ENCODE measurements around the gene PYGM.
A peak's percentile ranks its signal among the peaks of the same experiment; 100 is the strongest.

The PYGM gene

DNA sequence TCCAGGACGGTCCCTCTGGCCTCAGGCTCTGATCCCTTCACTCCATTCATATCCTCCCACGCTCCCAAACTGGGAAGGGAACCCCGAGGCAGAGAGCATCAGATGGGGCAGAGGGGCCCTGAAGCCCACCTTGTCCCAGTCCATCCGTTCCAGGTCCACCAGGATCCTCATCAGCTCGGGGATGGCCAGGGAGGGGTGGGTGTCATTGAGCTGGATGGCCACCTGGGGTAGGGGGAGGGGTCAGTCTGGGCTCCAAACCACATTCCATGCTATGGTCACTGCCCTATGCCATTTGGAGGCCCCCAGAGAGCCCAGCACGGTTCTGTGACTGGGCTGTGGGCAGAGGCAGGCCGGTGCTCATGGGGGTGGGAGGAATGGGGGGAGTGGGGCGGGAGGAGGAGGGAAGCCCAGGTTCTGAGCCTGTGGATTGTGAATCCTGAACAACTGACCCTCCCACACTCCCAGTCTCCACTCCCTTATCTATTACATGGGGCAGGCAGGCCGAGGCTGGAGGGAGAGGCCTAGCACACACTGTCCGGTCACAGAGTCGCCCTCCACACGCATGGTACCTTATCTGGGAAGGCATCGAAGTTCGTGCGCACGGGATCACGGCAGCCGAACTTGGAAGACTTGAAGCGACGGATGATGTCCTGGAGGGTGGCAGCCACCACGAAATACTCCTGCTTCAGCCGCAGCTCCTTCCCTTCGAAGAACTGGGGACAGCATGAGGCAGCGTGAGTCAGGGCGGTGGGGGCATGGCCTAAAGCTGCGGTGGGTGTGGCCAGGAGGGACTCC, 5.5 kb downstream of the PYGM start:
- ChIA-PET CTCF (interaction anchor here (1.1 to 20.1 kb wide), 3 partner anchors 8 to 13 kb away, joined by 3 to 345 read pairs (median 6); partner anchors contain the start of gene RASGRP2), POLR2A (no interaction called here)
- DNase-seq, result no peak
- H3K36me3 ChIP-seq (ENCODE audit: control insufficient read depth in 4 of 4, insufficient read depth in 4 of 4, low read length in 3 of 4), result no peaks in the 10 kb centered on the region
- H3K9me3 ChIP-seq (ENCODE audit: control extremely low read depth in 1 of 5, control insufficient read depth in 4 of 5, insufficient read depth in 2 of 5, low read depth in 1 of 5, low read length in 4 of 5), result no peaks in the 10 kb centered on the region
- H3K27ac ChIP-seq (ENCODE audit: insufficient read depth in 1 of 2, low read depth in 1 of 2, low read length in 2 of 2, poor library complexity in 1 of 2, severe bottlenecking in 2 of 2), result no peak overlapping the region
- no peaks in the 10 kb centered on the region for H3K27me3 ChIP-seq (replicated peaks in 2 of 5; ENCODE audit: control insufficient read depth in 4 of 5, insufficient read depth in 5 of 5, low read length in 4 of 5)
- peaks cover 0 to 6% (median 1%) of the 10 kb centered on the region in 4 experiments for H3K4me1 ChIP-seq (ENCODE audit: control extremely low read depth in 1 of 4, control insufficient read depth in 4 of 4, insufficient read depth in 4 of 4, low read length in 3 of 4)
- 96% methylated on average over 22 of the region's 26 CpGs for WGBS (ENCODE audit: insufficient coverage)
- H3K4me3 ChIP-seq (ENCODE audit: control insufficient read depth in 1 of 7, extremely low read depth in 1 of 7, insufficient read depth in 4 of 7, low read depth in 2 of 7, low read length in 6 of 7), result no peak overlapping the region

DNA sequence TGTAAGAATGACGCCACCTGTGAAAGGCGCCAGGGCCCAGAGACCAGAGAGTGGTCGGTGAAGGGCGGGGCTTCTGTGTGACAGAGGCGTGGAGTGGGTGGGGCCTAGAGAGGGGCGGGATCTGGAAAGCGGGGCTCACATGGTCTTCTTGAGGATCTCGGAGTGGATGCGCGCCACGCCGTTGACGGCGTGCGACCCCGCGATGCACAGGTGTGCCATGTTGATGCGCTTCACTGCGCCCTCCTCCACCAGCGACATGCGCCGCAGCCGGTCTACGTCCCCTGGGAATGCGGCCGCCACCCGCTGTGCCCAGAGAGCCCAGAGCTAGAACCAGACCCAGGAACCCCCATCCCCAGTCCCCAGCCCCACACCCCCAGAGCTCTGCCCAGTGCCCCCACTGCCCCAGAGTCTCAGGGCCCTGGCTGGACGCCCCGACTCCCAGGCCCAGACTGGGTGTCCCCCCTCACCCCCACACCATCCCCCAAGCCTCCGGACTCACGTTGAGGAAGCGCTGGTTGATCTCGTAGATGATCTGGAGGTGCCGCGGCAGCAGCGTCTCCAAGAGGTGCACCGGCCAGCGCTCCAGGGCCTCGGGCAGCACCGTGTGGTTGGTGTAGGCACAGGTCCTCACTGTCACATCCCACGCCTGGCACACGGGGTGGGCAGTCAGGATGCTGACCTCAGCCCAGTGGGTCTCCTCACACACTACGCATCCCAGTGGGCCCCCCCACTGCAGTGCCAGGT, 6.2 kb downstream of the PYGM start:
- Histone ChIP-seq H3K4me1 (ENCODE audit: control extremely low read depth in 1 of 4, control insufficient read depth in 4 of 4, insufficient read depth in 4 of 4, low read length in 3 of 4) (peaks cover 0 to 4% (median 1%) of the 10 kb centered on the region in 4 experiments), H3K9me3 (ENCODE audit: control extremely low read depth in 1 of 5, control insufficient read depth in 4 of 5, insufficient read depth in 2 of 5, low read depth in 1 of 5, low read length in 4 of 5) (no peaks in the 10 kb centered on the region), H3K27me3 (replicated peaks in 2 of 5; ENCODE audit: control insufficient read depth in 4 of 5, insufficient read depth in 5 of 5, low read length in 4 of 5) (no peaks in the 10 kb centered on the region), H3K36me3 (ENCODE audit: control insufficient read depth in 4 of 4, insufficient read depth in 4 of 4, low read length in 3 of 4) (no peaks in the 10 kb centered on the region), H3K27ac (ENCODE audit: insufficient read depth in 1 of 2, low read depth in 1 of 2, low read length in 2 of 2, poor library complexity in 1 of 2, severe bottlenecking in 2 of 2) (no peak overlapping the region), H3K4me3 (ENCODE audit: control insufficient read depth in 1 of 7, extremely low read depth in 1 of 7, insufficient read depth in 4 of 7, low read depth in 2 of 7, low read length in 6 of 7) (no peak overlapping the region)
- ChIA-PET CTCF (interaction anchor here (1.1 to 20.1 kb wide), 4 partner anchors 9 to 10 kb away, joined by 3 to 345 read pairs (median 174); partner anchors contain the start of genes PYGM and RASGRP2), POLR2A (interaction anchor here (2.0 kb wide), 1 partner anchor 11 kb away, joined by 9 read pairs; no protein-coding TSS in a partner anchor)
- 98% methylated on average over 32 of the region's 43 CpGs for WGBS (ENCODE audit: insufficient coverage)
- peak in 1 of 3 donors; percentile 27 for DNase-seq

DNA sequence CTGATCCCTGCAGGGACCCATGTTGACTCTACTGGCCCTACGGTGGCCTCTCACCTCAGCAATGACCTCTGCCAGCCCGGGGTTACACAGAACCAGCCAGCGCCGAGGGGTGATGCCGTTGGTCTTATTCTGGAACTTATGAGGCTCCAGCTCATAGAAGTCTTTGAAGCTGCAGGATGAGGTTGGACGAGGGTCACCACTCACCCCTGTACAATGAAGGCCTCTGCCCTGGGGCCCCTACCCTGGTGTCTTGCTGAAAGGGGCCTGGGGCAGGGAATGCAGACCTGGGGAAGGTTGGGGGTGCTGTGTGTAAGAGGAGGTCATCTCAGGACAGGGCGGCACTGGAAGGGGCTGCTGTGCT, 6.8 kb downstream of the PYGM start:
- H3K9me3 ChIP-seq (ENCODE audit: control extremely low read depth in 1 of 5, control insufficient read depth in 4 of 5, insufficient read depth in 2 of 5, low read depth in 1 of 5, low read length in 4 of 5), result no peaks in the 10 kb centered on the region
- no peak overlapping the region for H3K4me3 ChIP-seq (ENCODE audit: control insufficient read depth in 1 of 7, extremely low read depth in 1 of 7, insufficient read depth in 4 of 7, low read depth in 2 of 7, low read length in 6 of 7)
- H3K27ac ChIP-seq (ENCODE audit: insufficient read depth in 1 of 2, low read depth in 1 of 2, low read length in 2 of 2, poor library complexity in 1 of 2, severe bottlenecking in 2 of 2), result no peak overlapping the region
- peaks cover 0 to 4% (median 1%) of the 10 kb centered on the region in 4 experiments for H3K4me1 ChIP-seq (ENCODE audit: control extremely low read depth in 1 of 4, control insufficient read depth in 4 of 4, insufficient read depth in 4 of 4, low read length in 3 of 4)
- POLR2A ChIA-PET, result interaction anchor here (1.4 to 2.0 kb wide), 2 partner anchors 9 to 12 kb away, joined by 9 read pairs; no protein-coding TSS in a partner anchor
- WGBS (ENCODE audit: insufficient coverage), result 96% methylated on average over 7 of the region's 7 CpGs
- no peak for DNase-seq
- no peaks in the 10 kb centered on the region for H3K36me3 ChIP-seq (ENCODE audit: control insufficient read depth in 4 of 4, insufficient read depth in 4 of 4, low read length in 3 of 4)
- CTCF ChIA-PET, result interaction anchor here (1.1 to 17.7 kb wide), 2 partner anchors 8 to 11 kb away, joined by 3 to 345 read pairs; partner anchors contain the start of gene PYGM
- H3K27me3 ChIP-seq (replicated peaks in 2 of 5; ENCODE audit: control insufficient read depth in 4 of 5, insufficient read depth in 5 of 5, low read length in 4 of 5), result no peaks in the 10 kb centered on the region

DNA sequence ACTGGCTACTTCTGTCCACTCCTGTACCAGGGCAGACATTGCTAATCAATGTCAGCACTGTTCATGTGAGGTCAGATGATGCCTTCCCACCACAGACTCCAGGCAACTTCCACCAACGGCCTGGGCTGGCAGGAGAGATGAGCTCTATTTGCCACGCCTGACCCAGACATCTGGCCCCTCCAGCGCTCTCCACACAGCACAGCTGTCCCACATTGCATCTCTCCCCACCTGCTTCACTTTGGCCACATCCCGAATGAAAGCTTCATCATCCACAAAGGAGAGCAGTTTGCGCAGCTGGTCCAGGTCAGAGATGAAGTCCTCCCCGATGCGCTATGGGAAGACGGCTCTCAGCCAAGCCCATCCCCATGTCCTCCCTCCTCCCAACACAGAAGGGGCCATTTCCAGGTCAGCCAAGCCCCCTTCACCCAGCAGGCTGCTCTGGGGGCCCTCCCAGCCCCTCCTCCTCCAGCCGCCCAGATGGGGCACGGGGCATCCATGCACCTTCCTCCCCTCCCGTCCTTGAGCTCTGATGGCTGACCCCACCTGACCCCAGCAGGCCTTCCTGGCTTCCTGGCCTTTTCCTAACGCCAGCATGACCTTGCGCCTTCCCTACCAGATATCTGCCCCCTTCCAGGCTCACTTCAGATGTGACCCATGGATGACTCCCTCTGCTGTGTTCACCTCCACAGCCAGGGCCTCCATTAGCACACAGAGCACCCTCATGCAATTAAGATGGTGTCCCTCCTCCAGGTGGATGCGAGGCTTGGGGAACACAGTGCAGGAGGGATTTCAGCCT, 7.4 kb downstream of the PYGM start:
- POLR2A ChIA-PET, result interaction anchor here (0.5 to 2.0 kb wide), 3 partner anchors 9 to 12 kb away, joined by 3 to 9 read pairs (median 9); partner anchors contain the start of gene RASGRP2
- no peak overlapping the region for H3K27ac ChIP-seq (ENCODE audit: insufficient read depth in 1 of 2, low read depth in 1 of 2, low read length in 2 of 2, poor library complexity in 1 of 2, severe bottlenecking in 2 of 2)
- H3K27me3 ChIP-seq (replicated peaks in 2 of 5; ENCODE audit: control insufficient read depth in 4 of 5, insufficient read depth in 5 of 5, low read length in 4 of 5), result no peaks in the 10 kb centered on the region
- no peak overlapping the region for H3K4me3 ChIP-seq (ENCODE audit: control insufficient read depth in 1 of 7, extremely low read depth in 1 of 7, insufficient read depth in 4 of 7, low read depth in 2 of 7, low read length in 6 of 7)
- H3K9me3 ChIP-seq (ENCODE audit: control extremely low read depth in 1 of 5, control insufficient read depth in 4 of 5, insufficient read depth in 2 of 5, low read depth in 1 of 5, low read length in 4 of 5), result no peaks in the 10 kb centered on the region
- CTCF ChIA-PET, result interaction anchor here (0.6 to 17.7 kb wide), 5 partner anchors 8 to 32 kb away, joined by 3 to 345 read pairs (median 3); partner anchors contain the start of gene PYGM
- DNase-seq, result no peak
- 97% methylated on average over 13 of the region's 14 CpGs for WGBS (ENCODE audit: insufficient coverage)
- no peaks in the 10 kb centered on the region for H3K36me3 ChIP-seq (ENCODE audit: control insufficient read depth in 4 of 4, insufficient read depth in 4 of 4, low read length in 3 of 4)
- peaks cover 0 to 7% (median 1%) of the 10 kb centered on the region in 4 experiments for H3K4me1 ChIP-seq (ENCODE audit: control extremely low read depth in 1 of 4, control insufficient read depth in 4 of 4, insufficient read depth in 4 of 4, low read length in 3 of 4)

DNA sequence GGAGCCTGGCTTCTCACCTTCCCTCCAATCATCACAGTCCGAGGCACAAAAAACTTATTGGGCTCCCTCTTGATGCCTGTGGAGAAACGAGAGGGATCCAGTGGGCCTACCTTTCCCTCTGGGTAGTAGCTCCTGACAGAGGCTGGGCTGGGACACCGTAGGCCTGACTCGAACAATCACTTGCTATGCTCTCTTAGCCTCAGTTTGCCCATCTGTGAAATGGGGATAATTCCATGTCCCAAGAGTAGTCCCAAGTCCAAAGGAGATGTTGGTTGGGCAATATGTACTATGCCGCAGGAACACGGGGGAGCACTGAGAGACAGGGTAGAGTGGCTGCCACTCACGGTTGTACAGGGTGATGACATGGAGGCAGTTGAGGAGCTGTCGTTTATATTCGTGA, 8.2 kb downstream of the PYGM start:
- CTCF ChIA-PET, result interaction anchor here (0.6 to 17.7 kb wide), 4 partner anchors 9 to 33 kb away, joined by 3 to 345 read pairs (median 6); partner anchors contain the start of gene PYGM
- H3K27me3 ChIP-seq (replicated peaks in 2 of 5; ENCODE audit: control insufficient read depth in 4 of 5, insufficient read depth in 5 of 5, low read length in 4 of 5), result no peaks in the 10 kb centered on the region
- H3K27ac ChIP-seq (ENCODE audit: insufficient read depth in 1 of 2, low read depth in 1 of 2, low read length in 2 of 2, poor library complexity in 1 of 2, severe bottlenecking in 2 of 2), result no peak overlapping the region
- DNase-seq, result no peak
- WGBS (ENCODE audit: insufficient coverage), result 92% methylated on average over 8 of the region's 9 CpGs
- peaks cover 0 to 15% (median 6%) of the 10 kb centered on the region in 4 experiments for H3K4me1 ChIP-seq (ENCODE audit: control extremely low read depth in 1 of 4, control insufficient read depth in 4 of 4, insufficient read depth in 4 of 4, low read length in 3 of 4)
- H3K9me3 ChIP-seq (ENCODE audit: control extremely low read depth in 1 of 5, control insufficient read depth in 4 of 5, insufficient read depth in 2 of 5, low read depth in 1 of 5, low read length in 4 of 5), result no peaks in the 10 kb centered on the region
- POLR2A ChIA-PET, result interaction anchor here (0.5 to 2.0 kb wide), 3 partner anchors 8 to 13 kb away, joined by 3 to 9 read pairs (median 9); partner anchors contain the start of gene RASGRP2
- no peak overlapping the region for H3K4me3 ChIP-seq (ENCODE audit: control insufficient read depth in 1 of 7, extremely low read depth in 1 of 7, insufficient read depth in 4 of 7, low read depth in 2 of 7, low read length in 6 of 7)
- no peaks in the 10 kb centered on the region for H3K36me3 ChIP-seq (ENCODE audit: control insufficient read depth in 4 of 4, insufficient read depth in 4 of 4, low read length in 3 of 4)

DNA sequence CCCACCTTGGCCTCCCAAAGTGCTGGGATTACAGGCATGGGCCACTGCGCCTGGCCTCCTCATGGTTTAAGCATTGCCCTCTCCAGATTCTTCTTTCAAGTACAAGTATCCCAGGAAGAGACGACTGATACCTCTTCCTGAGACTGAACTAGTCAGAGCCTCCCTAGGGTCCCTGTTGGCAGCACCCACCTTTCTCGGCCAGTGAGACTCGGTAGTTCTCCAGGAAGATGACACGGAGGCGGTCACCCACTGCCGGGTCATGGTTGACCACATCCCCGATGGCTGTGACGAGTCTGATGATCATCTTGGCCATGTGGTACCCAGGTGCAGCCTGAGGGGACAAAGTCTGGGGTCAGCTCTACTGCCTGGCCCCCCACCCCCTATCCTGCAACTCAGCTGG, 8.6 kb downstream of the PYGM start:
- Histone ChIP-seq H3K4me1 (ENCODE audit: control extremely low read depth in 1 of 4, control insufficient read depth in 4 of 4, insufficient read depth in 4 of 4, low read length in 3 of 4) (peaks cover 0 to 19% (median 10%) of the 10 kb centered on the region in 4 experiments), H3K27ac (ENCODE audit: insufficient read depth in 1 of 2, low read depth in 1 of 2, low read length in 2 of 2, poor library complexity in 1 of 2, severe bottlenecking in 2 of 2) (no peak overlapping the region)
- CTCF ChIA-PET, result interaction anchor here (1.6 to 17.7 kb wide), 3 partner anchors 8 to 33 kb away, joined by 3 to 345 read pairs (median 8); partner anchors contain the start of gene PYGM

More for the DNA sequence above, 8.6 kb downstream of the PYGM start:
- H3K4me3 ChIP-seq (ENCODE audit: control insufficient read depth in 1 of 7, extremely low read depth in 1 of 7, insufficient read depth in 4 of 7, low read depth in 2 of 7, low read length in 6 of 7), result no peak overlapping the region
- H3K9me3 ChIP-seq (ENCODE audit: control extremely low read depth in 1 of 5, control insufficient read depth in 4 of 5, insufficient read depth in 2 of 5, low read depth in 1 of 5, low read length in 4 of 5), result no peaks in the 10 kb centered on the region
- no peak for DNase-seq
- H3K27me3 ChIP-seq (replicated peaks in 2 of 5; ENCODE audit: control insufficient read depth in 4 of 5, insufficient read depth in 5 of 5, low read length in 4 of 5), result no peaks in the 10 kb centered on the region
- POLR2A ChIA-PET, result interaction anchor here (2.0 kb wide), 1 partner anchor 13 kb away, joined by 9 read pairs; no protein-coding TSS in a partner anchor
- WGBS (ENCODE audit: insufficient coverage), result 98% methylated on average over 7 of the region's 9 CpGs
- H3K36me3 ChIP-seq (ENCODE audit: control insufficient read depth in 4 of 4, insufficient read depth in 4 of 4, low read length in 3 of 4), result no peaks in the 10 kb centered on the region

Data from common myeloid progenitor, CD34-positive (primary cell).